Adipose tissue (tissue), 3 donors: ENCODE data around the gene SSR3. TPM values are rescaled to one million over a fixed set of nuclear protein-coding genes. Genes with fewer than 3 reads are reported as not detected.

ENCODE experiments used
- H3K27ac ChIP-seq: one replicate; pipeline ENCODE4 v1.5.1; 2013; ENCODE audit warnings: low read depth, low read length
- WGBS, 3 donors: extraction: QIAGEN DNeasy Blood & Tissue Kit; methylation state at CpG; one replicate each; pipeline ENCODE4 v1.1.7; 2013; 5-methylcytosine and 5-hydroxymethylcytosine counted together
- polyA plus RNA-seq, 3 donors: library from polyadenylated mRNA; stranded (reverse); fragments of 200-250 nt; gene quantifications; one replicate each; pipeline ENCODE4 v1.2.3, GENCODE V29; 2013
- donor health status: healthy with polysubstance abuse.
- donor health status: Bipolar disorder and iron deficiency.
- donor health status: healthy.

SSR3 gene
- polyA plus RNA-seq, 3 donors: 76.0 to 201 (median 102) TPM

DNA sequence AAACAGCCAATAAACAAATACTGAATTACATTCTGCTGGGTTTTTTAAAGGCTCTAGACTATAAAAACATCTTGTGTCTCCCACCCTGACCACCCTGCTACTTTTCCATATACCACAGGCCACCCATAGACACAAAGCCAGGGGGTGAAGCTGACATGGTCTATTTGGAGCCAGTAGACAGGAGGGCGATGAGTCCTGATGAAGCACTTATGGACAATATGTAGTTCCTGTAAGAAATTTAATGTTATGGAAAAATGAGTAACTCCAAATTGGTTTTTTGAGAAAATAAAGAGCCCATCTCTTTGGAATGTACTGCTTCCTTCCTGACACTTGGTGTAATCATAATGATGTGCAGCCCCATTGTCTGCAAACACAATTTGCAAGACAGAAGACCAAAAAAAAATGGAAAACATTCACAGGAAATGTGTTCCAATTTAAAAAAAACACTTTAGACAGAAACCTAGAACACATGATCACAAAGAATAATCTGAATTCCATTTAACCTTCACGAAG lies 11.8 kb downstream of the SSR3 start:
- H3K27ac ChIP-seq: no peak overlapping the region
- WGBS, 3 donors: 67 to 78% (median 77%) methylated on average over 2 of the region's 2 CpGs

DNA sequence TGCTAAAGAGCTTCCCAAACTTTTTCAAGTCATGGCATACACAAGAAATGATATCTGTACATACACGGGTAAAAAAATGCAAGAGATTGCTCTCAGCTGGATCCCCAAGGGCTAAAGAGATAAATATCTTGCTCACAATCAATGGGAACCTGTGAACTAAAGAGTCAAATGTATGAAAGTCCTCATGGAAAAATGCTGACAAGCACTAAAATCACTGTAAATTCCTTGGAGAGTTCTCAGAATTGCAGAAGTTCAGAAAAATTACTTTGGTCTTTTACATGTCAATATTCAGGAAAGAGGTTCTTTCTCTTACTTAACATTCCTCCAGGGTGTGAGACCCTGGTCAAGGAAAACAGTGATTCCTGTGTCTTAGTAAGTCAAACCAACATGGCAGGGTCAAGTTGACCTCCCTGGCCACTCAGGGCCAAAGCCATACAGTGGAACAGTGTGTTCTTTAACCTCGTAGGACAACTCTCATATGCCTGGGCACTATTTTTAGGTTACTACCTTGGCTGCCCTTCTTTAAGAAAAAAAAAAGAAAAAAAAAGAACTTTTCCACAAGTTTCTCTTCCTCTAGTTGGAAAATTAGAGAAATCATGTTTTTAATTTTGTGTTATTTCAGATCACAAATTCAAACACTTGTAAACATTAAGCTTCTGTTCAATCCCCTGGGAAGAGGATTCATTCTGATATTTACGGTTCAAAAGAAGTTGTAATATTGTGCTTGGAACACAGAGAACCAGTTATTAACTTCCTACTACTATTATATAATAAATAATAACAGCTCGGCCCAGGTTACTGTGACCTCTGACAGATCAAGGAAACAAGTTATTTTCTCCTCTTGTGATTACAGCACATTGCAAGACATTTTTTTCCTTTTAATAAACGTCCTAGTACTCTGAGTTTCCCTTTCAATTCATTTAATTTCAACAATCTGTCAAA lies 12.5 kb downstream of the SSR3 start:
- H3K27ac ChIP-seq: no peak overlapping the region
- 26 to 53% (median 42%) methylated on average over 5 of the region's 5 CpGs for WGBS, 3 donors

DNA sequence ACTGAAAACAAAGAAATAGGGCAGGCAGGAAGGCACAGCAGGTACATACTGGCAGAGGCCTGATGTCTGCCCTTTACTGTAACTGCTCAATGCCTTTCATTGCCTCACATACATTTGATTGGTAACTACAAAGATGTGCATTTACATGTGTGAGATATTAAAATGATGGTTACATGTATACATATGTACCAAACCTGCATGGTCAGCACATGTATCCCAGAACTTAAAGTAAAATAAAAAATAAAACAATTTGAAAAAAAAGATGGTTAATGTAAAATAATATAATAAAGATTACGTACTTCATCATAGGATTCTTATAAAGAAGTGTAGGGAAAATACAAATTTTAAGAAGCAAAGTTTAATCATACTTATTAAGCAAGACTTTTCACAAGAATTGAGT lies 15.1 kb downstream of the SSR3 start:
- 95 to 100% (median 97%) methylated on average over 1 of the region's 1 CpG for WGBS, 3 donors
- no peak overlapping the region for H3K27ac ChIP-seq

DNA sequence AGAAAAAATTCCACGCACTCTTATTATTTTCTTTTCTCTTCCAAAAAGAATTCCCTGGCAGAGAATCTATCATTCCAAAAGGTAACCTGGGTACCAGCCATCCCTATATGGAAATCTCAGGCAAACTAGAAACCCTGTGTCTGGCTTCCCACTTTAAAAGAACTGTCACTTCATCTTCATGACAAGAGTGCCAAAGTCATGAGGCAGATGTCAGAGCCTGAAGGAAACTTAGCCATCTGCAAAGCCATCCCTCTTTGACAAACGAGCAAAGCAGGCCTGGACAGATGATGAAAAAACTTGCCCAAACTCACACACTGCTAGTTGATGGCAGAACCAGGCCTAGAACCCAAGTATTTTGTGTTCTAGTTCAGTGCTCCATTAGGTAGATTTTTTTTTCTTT lies 15.9 kb downstream of the SSR3 start:
- no peak overlapping the region for H3K27ac ChIP-seq
- WGBS, 3 donors: 79 to 85% (median 80%) methylated on average over 2 of the region's 2 CpGs

DNA sequence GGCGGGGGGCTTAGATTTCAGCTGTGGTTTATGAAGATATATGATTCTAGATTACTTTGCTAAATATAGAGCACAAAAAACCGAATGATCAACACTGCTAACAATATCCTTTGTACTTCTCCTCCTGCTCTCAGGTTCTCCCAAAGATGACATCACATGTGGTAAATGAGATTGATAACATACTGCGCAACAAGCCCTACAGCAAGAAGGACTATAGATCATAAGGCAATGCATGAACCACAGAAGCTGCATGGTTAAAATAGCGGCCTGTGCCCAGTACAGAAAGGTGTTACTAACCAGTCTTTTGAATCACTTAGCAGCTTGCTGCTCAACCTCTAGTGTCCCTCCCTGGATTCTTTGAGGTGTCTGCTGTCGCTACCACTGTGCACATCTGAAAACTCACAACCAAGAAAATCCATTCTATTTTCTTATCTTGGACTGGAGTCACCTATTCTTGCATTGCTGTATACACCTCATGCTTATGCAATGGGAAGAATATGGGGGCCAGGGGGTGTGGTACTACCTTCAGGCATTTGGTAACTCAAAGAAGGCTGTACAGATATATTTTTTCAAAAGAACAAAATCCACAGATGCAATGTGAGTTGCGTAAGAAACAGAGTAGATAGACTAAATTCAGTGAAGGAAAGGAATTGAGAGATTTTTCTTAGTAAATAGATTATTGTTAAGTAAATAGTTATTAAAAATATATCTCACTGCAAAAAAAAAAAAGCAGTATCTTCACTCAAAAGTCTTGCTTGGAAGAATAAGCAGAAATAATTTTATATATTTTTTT lies 18.2 kb downstream of the SSR3 start:
- H3K27ac ChIP-seq: no peak overlapping the region
- WGBS, 3 donors: 89 to 91% (median 91%) methylated on average over 6 of the region's 6 CpGs

DNA sequence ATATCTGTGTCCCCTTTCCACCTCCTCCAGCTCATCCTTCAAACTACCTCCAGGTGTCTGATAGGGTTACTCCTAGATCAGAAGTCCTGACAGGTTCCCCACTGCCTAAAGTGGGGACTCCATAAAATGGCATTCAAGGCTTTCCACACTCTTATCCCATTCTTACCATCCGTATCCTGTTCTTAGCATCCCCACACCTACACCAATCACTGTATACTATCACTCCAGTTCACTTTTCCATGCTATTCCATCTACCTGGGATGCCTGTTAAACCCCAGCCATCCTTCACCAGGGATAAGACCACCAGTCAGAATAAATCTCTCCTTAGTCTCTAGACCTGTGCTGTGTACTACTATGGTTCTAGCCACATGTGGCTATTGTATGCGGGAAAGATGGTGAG lies 19.1 kb downstream of the SSR3 start:
- no peak overlapping the region for H3K27ac ChIP-seq
- 95 to 98% (median 98%) methylated on average over 2 of the region's 2 CpGs for whole genome bisulfite sequencing, 3 donors

DNA sequence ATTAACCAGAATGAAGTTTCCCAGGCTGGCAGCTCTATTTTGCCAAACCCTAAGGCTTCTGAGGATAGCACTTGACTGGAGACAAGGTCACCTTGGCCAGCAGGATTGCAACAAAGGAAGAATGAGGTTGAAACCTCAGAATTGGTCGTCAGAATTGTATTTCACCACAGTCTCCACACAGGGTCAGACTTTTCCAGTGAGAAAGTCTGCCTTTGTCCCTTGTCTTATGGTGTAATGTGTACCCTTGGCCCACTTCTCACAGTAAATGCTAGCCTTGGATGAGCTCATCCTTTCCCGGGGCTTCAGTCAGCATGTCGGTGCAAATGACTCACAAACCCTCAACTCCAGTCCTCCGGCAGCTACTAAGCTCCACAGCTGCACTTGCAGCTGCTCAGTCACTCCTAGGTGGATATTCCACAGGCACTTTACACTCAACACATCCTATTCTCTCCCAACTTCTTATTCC lies 19.7 kb downstream of the SSR3 start:
- WGBS, 3 donors: 23 to 35% (median 35%) methylated on average over 4 of the region's 4 CpGs
- H3K27ac ChIP-seq: no peak overlapping the region

DNA sequence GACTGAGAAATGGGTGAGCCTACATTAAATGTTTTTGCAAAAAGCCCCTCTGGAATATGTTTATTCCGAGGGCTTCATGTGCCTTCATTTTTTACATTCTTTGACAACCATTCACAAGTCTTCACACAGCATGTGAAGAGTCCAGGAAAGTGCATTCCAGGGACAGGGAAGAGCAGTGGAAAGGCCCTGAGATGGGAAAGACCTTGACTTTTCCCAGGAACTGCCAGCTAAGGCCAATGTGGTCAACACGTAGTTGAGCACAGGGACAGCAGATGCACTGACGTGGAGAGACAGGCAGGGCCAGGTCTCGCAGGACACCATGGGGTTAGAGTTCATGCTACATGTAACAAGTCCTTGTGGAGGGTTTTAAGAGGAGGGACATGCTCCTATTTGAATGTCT lies 21.7 kb downstream of the SSR3 start:
- WGBS, 3 donors: 78 to 81% (median 80%) methylated on average over 4 of the region's 4 CpGs
- no peak overlapping the region for H3K27ac ChIP-seq

DNA sequence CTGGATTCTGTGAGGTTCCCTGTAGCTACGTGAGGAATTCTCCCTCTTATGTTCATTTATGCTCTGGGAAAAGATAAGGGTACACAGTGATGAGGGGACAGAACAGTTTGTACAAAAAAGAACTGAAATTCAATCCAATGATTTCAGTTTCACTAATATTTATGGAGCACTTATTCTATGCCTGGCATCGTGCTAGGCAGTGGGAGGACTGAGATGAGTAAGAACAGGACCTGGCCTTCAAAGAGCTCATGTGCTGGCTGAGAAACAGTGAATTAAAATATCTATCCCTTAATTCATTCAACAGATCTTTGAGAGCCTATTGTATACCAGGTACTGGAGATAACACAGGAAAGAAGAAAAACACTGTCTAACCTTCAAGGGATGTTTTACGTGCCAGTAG lies 22.2 kb downstream of the SSR3 start:
- WGBS, 3 donors: 53 to 62% (median 56%) methylated on average over 3 of the region's 3 CpGs

DNA sequence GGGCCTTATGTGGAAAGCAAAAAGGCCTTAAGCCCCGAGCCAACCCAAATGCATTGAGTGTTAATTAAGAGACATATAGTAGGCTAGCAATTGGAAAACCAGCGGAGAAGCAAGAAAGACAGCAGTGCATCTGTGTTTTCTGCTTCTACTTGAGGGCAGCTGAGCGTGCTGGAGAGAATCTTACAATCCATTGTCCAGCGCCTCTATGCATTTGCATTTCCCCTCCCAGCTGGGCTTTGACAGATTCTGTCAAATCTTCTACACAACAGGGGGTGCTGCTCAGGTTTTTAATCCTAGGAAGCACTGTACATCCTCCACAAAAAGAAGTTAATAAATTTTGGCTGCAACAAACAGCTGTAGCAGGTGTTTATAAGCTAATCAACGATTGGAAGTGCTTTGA lies 23.9 kb downstream of the SSR3 start:
- WGBS, 3 donors: 79 to 95% (median 92%) methylated on average over 5 of the region's 5 CpGs
- no peak overlapping the region for H3K27ac ChIP-seq

More for the DNA sequence above, 22.2 kb downstream of the SSR3 start:
- no peak overlapping the region for H3K27ac ChIP-seq

DNA sequence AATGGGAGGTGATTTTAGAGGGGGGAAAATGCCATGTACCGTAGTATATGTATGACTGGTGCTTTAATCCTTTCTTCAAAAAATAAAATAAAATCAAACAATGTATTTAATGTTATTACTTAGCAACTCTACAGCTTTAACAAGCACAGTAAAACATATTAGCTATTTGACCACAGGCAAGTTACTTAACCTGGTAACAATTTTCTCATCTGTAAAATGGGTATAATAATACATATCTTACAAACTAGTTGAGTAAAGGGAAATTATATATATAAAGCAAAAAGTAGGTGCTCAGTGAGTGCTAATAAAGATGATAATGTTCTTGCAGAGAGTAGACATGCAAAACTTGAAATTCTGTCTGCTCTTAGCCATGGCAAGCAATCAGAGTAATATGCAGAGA lies 27.9 kb downstream of the SSR3 start:
- WGBS, 3 donors: 97 to 100% (median 99%) methylated on average over 1 of the region's 1 CpG

DNA sequence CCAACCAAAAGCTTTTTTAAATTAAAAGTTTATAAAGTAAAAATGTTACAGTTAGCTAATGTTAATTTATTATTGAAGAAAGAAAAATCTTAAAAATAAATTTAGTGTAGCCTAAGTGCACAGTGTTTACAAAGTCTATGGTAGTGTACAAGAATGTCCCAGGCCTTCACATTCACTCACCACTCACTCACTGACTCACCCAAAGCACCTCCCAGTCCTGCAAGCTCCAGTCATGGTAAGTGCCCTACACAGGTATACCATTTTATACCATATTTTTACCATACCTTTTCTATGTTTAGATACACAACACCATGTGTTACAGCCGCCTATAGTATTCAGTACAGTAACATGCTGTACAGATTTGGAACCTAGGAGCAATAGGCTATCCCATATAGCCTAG lies 29.1 kb downstream of the SSR3 start:
- no peak overlapping the region for H3K27ac ChIP-seq
- 92 to 98% (median 97%) methylated on average over 1 of the region's 1 CpG for WGBS, 3 donors

More for the DNA sequence above, 27.9 kb downstream of the SSR3 start:
- H3K27ac ChIP-seq: no peak overlapping the region

DNA sequence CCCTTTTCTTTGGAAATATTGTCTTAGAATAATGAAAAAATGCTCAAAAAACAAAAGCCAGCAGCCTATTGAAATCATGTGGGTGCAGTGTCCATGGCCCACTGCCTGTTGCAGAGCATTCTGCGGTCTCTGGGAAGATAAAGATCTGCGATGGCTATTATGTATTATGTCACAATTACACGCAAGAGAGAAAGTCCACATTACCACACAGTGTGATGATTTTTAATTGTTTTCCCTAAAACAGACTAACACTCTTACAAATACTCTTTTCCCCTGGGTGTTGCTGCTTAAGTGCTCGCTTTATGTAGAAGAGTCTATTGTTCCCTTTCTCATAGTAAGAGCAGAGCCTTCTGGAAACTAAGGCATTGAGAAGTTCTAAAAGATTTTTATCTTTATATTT lies 32.2 kb downstream of the SSR3 start:
- H3K27ac ChIP-seq: no peak overlapping the region
- WGBS, 3 donors: 71 to 86% (median 73%) methylated on average over 4 of the region's 4 CpGs

DNA sequence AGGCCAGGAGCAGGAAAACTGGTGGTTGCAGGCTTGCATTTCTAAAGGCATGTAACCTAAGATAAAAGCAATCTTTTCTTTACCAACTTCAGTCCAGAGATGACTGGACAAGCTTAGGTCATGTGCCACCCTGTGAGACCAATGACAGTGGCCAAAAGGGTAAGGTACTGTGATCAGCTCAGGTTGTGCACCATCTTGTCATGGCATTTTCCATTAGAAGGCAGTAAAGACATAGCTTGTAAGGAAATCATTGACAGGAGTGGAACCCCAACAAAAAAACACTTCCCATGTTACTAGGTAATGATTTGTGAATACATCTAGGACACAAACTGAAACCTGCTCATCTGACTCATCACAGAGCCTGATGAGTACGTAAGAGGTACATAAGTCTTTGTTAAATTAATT lies 35.2 kb downstream of the SSR3 start:
- WGBS, 3 donors: 93 to 96% (median 93%) methylated on average over 1 of the region's 1 CpG
- no peak overlapping the region for H3K27ac ChIP-seq

DNA sequence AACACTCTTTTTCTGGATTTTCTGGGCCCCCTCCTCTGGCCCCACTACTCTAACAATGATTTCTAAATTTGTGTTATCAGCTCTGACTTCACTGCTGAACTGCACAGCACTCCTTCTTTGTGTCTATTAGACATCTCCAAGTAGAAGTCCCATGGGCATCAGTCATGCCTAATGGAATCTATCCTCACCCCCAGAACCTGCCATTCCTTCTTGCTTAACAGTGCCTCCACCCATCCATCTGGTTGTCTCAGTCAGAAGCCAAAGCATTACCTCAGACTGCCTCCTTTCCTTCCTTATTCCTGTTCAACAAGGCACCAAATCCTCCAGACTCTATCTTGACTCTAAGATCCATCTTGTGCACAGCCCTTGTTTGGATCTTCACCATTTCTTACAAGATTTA lies 36.2 kb downstream of the SSR3 start:
- H3K27ac ChIP-seq: no peak overlapping the region

DNA sequence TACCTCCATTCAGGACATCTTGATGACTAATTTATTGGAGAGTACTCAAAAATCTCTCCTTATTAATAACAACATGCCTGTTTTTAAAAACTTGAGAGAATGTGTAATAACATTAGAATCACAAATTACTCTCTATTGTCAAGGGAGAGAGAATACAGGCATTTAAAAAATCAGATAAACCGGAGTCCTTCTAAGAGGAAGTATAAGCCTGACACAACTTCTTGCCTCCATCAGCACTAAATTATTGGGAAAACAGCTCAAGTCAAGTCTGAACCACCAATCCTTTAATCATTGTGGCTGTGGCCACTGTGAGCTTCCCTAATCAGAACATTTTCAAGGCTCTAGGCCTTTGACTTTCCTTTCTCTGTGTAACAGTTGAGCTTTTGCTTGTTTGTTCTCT lies 38.0 kb downstream of the SSR3 start:
- 33 to 74% (median 33%) methylated on average over 1 of the region's 1 CpG for WGBS, 3 donors
- no peak overlapping the region for H3K27ac ChIP-seq

DNA sequence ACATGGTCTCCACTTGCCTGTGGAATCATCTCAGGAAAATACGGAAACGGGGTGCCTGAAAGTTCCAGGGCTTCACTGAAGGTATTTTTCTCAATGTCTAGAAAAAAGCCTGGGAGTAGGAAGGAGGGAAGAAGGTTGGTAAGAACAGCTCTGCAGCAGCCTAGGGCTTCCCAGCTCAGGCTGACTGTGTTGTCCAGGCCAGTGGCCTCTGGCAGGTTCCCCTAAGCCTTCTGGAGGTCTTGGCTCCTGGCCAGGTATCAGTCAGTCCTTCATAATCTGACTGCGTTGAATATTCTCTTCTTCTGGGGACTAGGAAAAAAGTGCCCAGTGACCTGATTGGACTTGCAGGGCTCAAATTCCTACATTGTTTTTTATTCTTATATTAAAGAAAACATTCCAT lies 38.6 kb downstream of the SSR3 start:
- WGBS, 3 donors: 73 to 85% (median 81%) methylated on average over 3 of the region's 3 CpGs
- no peak overlapping the region for H3K27ac ChIP-seq

DNA sequence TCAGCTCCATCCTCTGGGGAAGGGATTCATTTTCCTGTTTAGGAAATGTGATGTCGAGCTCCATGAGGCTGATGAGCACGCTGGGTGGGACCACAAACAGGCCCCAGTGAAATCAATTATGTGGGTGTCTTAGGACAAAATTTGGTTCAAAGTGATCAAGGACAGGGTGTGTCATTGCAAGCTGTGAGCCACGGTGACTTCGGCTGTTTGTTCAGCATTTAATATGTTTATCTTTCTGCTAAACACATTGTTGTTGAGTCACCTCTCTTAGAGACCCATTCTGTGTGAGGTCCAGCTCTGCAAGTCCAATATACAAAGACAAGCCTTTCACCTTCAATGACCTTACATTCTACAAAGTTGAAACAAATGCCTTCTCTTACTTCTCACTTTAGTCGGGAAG lies 41.3 kb downstream of the SSR3 start:
- 50 to 67% (median 56%) methylated on average over 5 of the region's 5 CpGs for WGBS, 3 donors
- H3K27ac ChIP-seq: no peak overlapping the region

DNA sequence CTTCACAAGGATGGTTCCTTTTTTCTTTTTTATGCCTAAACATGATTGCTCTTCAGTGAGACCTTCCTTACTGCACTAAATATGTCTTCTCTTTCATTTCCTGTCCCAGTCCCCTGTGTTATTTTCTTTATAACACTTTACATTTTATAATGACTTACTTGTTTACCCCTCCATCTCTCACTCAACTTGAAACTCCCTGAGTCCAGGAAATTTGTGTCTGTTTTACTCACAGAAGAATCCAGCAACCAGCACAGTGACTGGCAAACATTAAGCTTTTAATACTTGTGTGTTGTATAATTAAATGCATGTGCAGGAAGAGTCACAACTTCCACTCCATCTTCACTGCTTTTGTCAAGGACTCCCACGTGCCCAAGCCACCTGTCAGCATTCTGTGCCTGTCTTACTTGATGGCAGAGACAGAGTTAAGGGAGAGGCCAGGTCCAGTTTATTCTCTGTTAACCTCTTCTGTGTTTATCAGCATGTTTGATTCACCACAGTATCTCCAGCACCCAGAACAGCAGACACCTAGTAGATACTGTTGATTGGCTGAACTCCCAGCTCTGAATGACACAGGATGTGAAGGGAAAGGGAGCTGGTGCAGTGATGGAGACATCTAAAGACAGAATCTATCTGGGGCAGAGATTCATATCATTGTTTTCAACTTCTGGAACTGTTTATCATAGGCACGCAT lies 42.8 kb downstream of the SSR3 start:
- 55 to 78% (median 72%) methylated on average over 2 of the region's 2 CpGs for WGBS, 3 donors
- no peak overlapping the region for H3K27ac ChIP-seq
